Measurements from ENCODE around the gene CBLIF. TPM values are rescaled to one million over a fixed set of nuclear protein-coding genes. Genes with fewer than 3 reads are reported as not detected.

Gene CBLIF
- total RNA-seq, 1 experiment from 2014 or later = not detected

DNA sequence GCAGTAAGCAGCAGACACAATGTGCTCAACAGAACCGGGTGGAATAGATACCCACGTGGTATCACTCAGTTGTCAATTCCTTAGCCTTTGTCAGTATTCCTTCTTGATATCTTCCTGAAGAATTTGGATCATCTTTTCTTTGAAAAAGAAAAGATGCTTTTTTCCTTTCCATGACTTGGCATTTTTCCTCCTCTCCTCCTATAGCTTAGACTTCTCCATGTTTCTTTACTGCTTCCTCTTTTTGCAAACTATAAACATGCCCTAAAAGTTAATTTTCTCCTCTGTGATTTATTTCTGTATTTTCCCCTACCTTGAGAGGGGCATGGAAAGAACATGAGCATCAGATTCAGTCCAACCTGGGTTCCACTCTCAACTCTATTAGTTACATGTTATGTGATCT, 11.7 kb downstream of the CBLIF start:
- no peak overlapping the region for H3K27ac ChIP-seq (ENCODE audit: low read depth, low read length, poor library complexity, severe bottlenecking)
- intact Hi-C loops (cut with micrococcal nuclease; ENCODE audit: unreplicated experiment) = no loop called here
- H3K36me3 ChIP-seq (ENCODE audit: insufficient read depth, low read length, poor library complexity, severe bottlenecking) = no peaks in the 10 kb centered on the region
- H3K9me3 ChIP-seq (ENCODE audit: low read depth, low read length, poor library complexity, severe bottlenecking) = no peaks in the 10 kb centered on the region
- no peak overlapping the region for H3K4me3 ChIP-seq (ENCODE audit: low read depth, low read length, poor library complexity, severe bottlenecking)
- CTCF ChIA-PET = interaction anchor here (0.6 kb wide), 1 partner anchor 661 kb away, joined by 3 read pairs; no protein-coding TSS in a partner anchor
- H3K4me1 ChIP-seq (ENCODE audit: insufficient read depth, low read length, poor library complexity, severe bottlenecking) = no peaks in the 10 kb centered on the region
- no TSS peak for BruUV-seq (replicated peaks)
- peaks cover 15% of the 10 kb centered on the region for H3K27me3 ChIP-seq (replicated peaks; ENCODE audit: insufficient read depth, low read depth, low read length, poor library complexity)
- TF ChIP-seq, protein P1, sequence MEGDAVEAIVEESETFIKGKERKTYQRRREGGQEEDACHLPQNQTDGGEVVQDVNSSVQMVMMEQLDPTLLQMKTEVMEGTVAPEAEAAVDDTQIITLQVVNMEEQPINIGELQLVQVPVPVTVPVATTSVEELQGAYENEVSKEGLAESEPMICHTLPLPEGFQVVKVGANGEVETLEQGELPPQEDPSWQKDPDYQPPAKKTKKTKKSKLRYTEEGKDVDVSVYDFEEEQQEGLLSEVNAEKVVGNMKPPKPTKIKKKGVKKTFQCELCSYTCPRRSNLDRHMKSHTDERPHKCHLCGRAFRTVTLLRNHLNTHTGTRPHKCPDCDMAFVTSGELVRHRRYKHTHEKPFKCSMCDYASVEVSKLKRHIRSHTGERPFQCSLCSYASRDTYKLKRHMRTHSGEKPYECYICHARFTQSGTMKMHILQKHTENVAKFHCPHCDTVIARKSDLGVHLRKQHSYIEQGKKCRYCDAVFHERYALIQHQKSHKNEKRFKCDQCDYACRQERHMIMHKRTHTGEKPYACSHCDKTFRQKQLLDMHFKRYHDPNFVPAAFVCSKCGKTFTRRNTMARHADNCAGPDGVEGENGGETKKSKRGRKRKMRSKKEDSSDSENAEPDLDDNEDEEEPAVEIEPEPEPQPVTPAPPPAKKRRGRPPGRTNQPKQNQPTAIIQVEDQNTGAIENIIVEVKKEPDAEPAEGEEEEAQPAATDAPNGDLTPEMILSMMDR (conservative IDR thresholded peaks at IDR 0.05; ENCODE audit: low read depth, low read length) = no peak
- no peak for TF ChIP-seq EZH2 (IDR thresholded peaks at IDR 0.05; ENCODE audit: borderline replicate concordance, low read depth, low read length, poor library complexity, severe bottlenecking)
- no peak for DNase-seq (ENCODE audit: low spot score)
- POLR2A ChIA-PET (ENCODE audit: low non-redundant PET) = no interaction called here

DNA sequence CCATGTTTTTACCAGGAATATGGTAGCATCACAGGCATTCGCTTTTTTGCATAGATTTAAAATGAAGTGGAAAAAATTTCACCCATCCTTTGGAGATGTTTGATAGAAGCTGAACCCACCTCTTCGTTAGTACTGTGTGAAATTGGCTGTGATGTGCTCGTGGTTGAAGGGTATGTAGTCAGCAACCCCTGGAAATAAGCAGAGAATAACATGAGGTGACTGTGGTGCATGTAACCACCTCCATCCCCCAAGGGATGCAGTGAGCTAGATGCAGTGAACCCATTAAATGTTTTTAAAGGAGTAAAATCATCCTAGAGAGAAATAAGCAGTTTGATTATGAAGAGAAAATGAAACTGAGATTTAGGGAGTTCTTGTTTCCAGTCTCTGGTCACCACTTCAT, 15.9 kb downstream of the CBLIF start:
- H3K27ac ChIP-seq (ENCODE audit: low read depth, low read length, poor library complexity, severe bottlenecking) = no peak overlapping the region
- H3K4me1 ChIP-seq (ENCODE audit: insufficient read depth, low read length, poor library complexity, severe bottlenecking) = no peaks in the 10 kb centered on the region
- no peak overlapping the region for H3K4me3 ChIP-seq (ENCODE audit: low read depth, low read length, poor library complexity, severe bottlenecking)
- CTCF ChIA-PET = no interaction called here
- no peak for DNase-seq (ENCODE audit: low spot score)
- no TSS peak for BruUV-seq (replicated peaks)
- no peak for TF ChIP-seq EZH2 (IDR thresholded peaks at IDR 0.05; ENCODE audit: borderline replicate concordance, low read depth, low read length, poor library complexity, severe bottlenecking)
- TF ChIP-seq, protein P1 (conservative IDR thresholded peaks at IDR 0.05; ENCODE audit: low read depth, low read length) = no peak
- POLR2A ChIA-PET (ENCODE audit: low non-redundant PET) = no interaction called here
- H3K36me3 ChIP-seq (ENCODE audit: insufficient read depth, low read length, poor library complexity, severe bottlenecking) = no peaks in the 10 kb centered on the region
- H3K27me3 ChIP-seq (replicated peaks; ENCODE audit: insufficient read depth, low read depth, low read length, poor library complexity) = no peaks in the 10 kb centered on the region
- no peaks in the 10 kb centered on the region for H3K9me3 ChIP-seq (ENCODE audit: low read depth, low read length, poor library complexity, severe bottlenecking)
- intact Hi-C loops (cut with micrococcal nuclease; ENCODE audit: unreplicated experiment) = loop anchor here (10.0 kb wide), 2 partner anchors 195 to 405 kb away; no protein-coding TSS in a partner anchor

GRCh38 chr11:59822989-59823566, 22.2 kb downstream of the CBLIF start:
- intact Hi-C loops (cut with micrococcal nuclease; ENCODE audit: unreplicated experiment) = loop anchor here (2.0 to 10.0 kb wide), 5 partner anchors 96 to 412 kb away; no protein-coding TSS in a partner anchor
- POLR2A ChIA-PET (ENCODE audit: low non-redundant PET) = no interaction called here
- peak; percentile 73 for DNase-seq (ENCODE audit: low spot score)
- Histone ChIP-seq H3K27me3 (replicated peaks; ENCODE audit: insufficient read depth, low read depth, low read length, poor library complexity) (no peaks in the 10 kb centered on the region), H3K36me3 (ENCODE audit: insufficient read depth, low read length, poor library complexity, severe bottlenecking) (no peaks in the 10 kb centered on the region), H3K4me3 (ENCODE audit: low read depth, low read length, poor library complexity, severe bottlenecking) (no peak overlapping the region), H3K27ac (ENCODE audit: low read depth, low read length, poor library complexity, severe bottlenecking) (no peak overlapping the region), H3K4me1 (ENCODE audit: insufficient read depth, low read length, poor library complexity, severe bottlenecking) (no peaks in the 10 kb centered on the region), H3K9me3 (ENCODE audit: low read depth, low read length, poor library complexity, severe bottlenecking) (no peaks in the 10 kb centered on the region)
- BruUV-seq (replicated peaks) = no TSS peak
- TF ChIP-seq EZH2 (IDR thresholded peaks at IDR 0.05; ENCODE audit: borderline replicate concordance, low read depth, low read length, poor library complexity, severe bottlenecking) = no peak
- TF ChIP-seq, protein P1 (conservative IDR thresholded peaks at IDR 0.05; ENCODE audit: low read depth, low read length) = peak; percentile 68
- CTCF ChIA-PET = interaction anchor here (0.9 to 1.2 kb wide), 2 partner anchors 96 to 307 kb away, joined by 3 to 5 read pairs; no protein-coding TSS in a partner anchor

Data from A673 (cell line).